Coronary artery (tissue), 2 donors: ENCODE data around the gene CBFA2T2.
"Not testable (repeated sequence)": the region's sequence is repeated elsewhere in the genome, so short reads cannot be mapped to it uniquely, and the experiment has no call there.

Source experiments
- DNase-seq: peaks from one replicate; pipeline ENCODE4 v3.0.0-alpha.2; 2017; ENCODE audit warnings: low spot score
- H3K27ac ChIP-seq, 2 donors: fragments of 200-600 bp; sonication (generic); one replicate each; pipeline ENCODE4 v1.5.1; 2016 to 2019
- H3K4me3 ChIP-seq: fragments of 200-600 bp; sonication (generic); 2 replicates; pipeline ENCODE4 v1.5.1; 2016; ENCODE audit warnings: mild to moderate bottlenecking, moderate library complexity
- CTCF ChIP-seq: fragments of 200-600 bp; sonication (generic); IDR thresholded peaks from one replicate; pipeline ENCODE4 v1.5.1; 2019; ENCODE audit warnings: antibody characterized with exemption

The CBFA2T2 gene

GRCh38 chr20:33490023-33490933 is at the start of gene CBFA2T2:
Gene CBFA2T2 (plus strand): TSS chr20:33490096. CDS start chr20:33490268, 172 bp downstream.
- TF ChIP-seq CTCF, result no peak
- DNase-seq, result peak; percentile 84

DNA sequence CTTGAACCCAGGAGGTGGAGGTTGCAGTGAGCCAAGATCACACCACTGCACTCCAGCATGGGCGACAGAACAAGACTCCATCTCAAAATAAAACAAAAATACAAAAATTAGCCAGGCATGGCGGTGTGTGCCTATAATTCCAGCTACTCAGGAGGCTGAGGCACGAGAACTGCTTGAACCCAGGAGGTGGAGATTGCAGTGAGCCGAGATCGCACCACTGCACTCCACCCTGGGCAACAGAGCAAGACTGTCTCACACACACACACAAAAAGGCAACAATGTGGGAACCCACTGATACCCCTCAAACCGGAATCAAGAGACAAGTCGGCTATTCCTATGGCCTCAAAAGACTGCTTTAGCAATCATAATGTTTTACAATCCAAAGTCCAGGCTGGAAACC is 49.3 kb upstream of the CBFA2T2 start:
- H3K4me3 ChIP-seq, H3K27ac ChIP-seq, DNase-seq: not testable (repeated sequence)

More at GRCh38 chr20:33490023-33490933, at the start of gene CBFA2T2:
- Histone ChIP-seq H3K4me3 (peak within 1 kb of the TSS; percentile 92), H3K27ac (peak within 1 kb of the TSS; percentile 94 to 99)

- Histone ChIP-seq H3K27ac (peak overlapping the region; percentile 1 to 50), H3K4me3 (no peak overlapping the region)
- no peak for DNase-seq
- TF ChIP-seq CTCF, result no peak
These were observed 48.5 kb upstream of the CBFA2T2 start for GRCh38 chr20:33441142-33441955.

DNA sequence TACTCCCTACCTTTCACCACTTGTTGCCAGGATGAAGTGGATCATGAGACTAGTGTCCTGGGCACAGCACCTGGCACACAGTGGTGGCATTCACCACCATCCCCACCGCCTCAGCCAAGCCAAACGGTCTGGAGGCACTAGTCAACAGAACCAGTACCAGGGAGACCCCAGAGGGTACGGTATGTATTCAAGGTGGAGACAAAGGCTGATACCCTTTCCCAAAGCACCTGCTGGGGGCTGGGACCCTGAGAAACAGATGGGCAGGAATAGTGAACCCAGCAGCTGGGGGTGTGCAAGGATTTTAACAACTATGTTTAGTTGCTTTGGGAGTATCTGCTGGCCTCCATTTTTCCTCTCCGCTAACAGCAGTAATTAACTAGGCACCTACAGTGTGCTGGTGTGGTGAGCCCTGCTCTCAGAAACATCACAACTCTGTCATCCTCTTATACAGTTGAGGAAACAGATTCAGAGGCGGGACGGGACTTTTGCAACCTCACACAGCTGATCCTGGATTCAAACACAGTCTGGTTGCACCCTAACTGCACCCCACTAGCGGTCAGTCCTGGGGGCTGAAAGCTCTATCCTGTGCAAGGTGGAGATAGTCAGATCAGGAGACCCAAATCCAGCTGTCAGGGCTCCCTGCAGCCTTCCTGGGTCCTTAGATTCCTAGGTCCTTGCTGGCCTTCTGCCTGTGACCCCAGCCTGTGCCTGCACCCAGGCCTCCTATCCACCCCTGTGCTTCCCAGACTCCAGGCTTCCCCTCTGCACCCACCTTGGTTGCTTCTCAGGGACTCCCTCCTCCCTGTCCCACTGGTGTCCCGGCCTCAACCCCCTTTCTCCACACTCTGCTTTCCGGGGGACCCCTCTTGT is 47.5 kb upstream of the CBFA2T2 start:
- Histone ChIP-seq H3K27ac (peak overlapping the region; percentile 92), H3K4me3 (peak overlapping the region; percentile 82)
- DNase-seq, result no peak
- no peak for TF ChIP-seq CTCF

- TF ChIP-seq CTCF, result no peak
- H3K27ac ChIP-seq, result peak overlapping the region; percentile 92
- DNase-seq, result no peak
These were observed 46.8 kb upstream of the CBFA2T2 start for GRCh38 chr20:33443006-33443511.

GRCh38 chr20:33443512-33444239 is 46.2 kb upstream of the CBFA2T2 start, which contains the start of gene SNTA1:
Gene SNTA1 (minus strand): TSS chr20:33443763. CDS start chr20:33443620, 143 bp downstream.
- Histone ChIP-seq H3K4me3 (peak within 1 kb of the TSS; percentile 82), H3K27ac (peak within 1 kb of the TSS; percentile 92)
- TF ChIP-seq CTCF, result no peak
- DNase-seq, result peak; percentile 93

More at GRCh38 chr20:33443006-33443511, 46.8 kb upstream of the CBFA2T2 start:
- peak overlapping the region; percentile 82 for H3K4me3 ChIP-seq
